DND-41 (cell line): Measurements from ENCODE around the gene ENTPD2.

ENCODE experiments used
- ATAC-seq: fragments of 200-7000 bp; cut with Tn5 transposase; 3 replicates; pipeline ENCODE4 v1.9.1; 2021; ENCODE audit warnings: low read depth; ENCODE audit not compliant: insufficient read depth
- DNase-seq: peaks from one replicate; pipeline ENCODE4 v3.0.0-alpha.2; 2020
- H2AFZ ChIP-seq: 2 replicates; pipeline ENCODE4 v1.6.0; 2012; ENCODE audit warnings: low read depth, low read length
- H3K27ac ChIP-seq: 2 replicates; pipeline ENCODE4 v1.5.1; 2012; ENCODE audit warnings: low read length, inconsistent platforms
- H3K27me3 ChIP-seq: fragments of 200-600 bp; sonication (generic); 2 replicates; pipeline ENCODE4 v1.6.0; 2012; ENCODE audit warnings: low read length, mild to moderate bottlenecking, inconsistent platforms; ENCODE audit not compliant: insufficient read depth, poor library complexity
- H3K36me3 ChIP-seq: 2 replicates; pipeline ENCODE4 v1.5.1; 2012; ENCODE audit warnings: low read length, inconsistent platforms; ENCODE audit not compliant: insufficient read depth
- H3K4me1 ChIP-seq: 2 replicates; pipeline ENCODE4 v1.5.1; 2012; ENCODE audit warnings: mild to moderate bottlenecking, low read length; ENCODE audit not compliant: insufficient read depth
- H3K4me2 ChIP-seq: 2 replicates; pipeline ENCODE4 v1.6.0; 2012; ENCODE audit warnings: mild to moderate bottlenecking, moderate library complexity, low read length, inconsistent platforms; ENCODE audit not compliant: insufficient read depth
- H3K4me3 ChIP-seq, 2 experiments: fragments of 200-600 bp in 1 of 2; shearing (Covaris generic) in 1 of 2; 2 replicates each; pipeline ENCODE4 v1.5.1; 2012 to 2016; ENCODE audit warnings: inconsistent platforms in 2 of 2, low read length in 2 of 2, mild to moderate bottlenecking in 2 of 2, low read depth in 1 of 2, moderate library complexity in 1 of 2
- H3K79me2 ChIP-seq: 2 replicates; pipeline ENCODE4 v1.6.0; 2012; ENCODE audit warnings: low read length, inconsistent platforms; ENCODE audit not compliant: insufficient read depth
- H3K9ac ChIP-seq: 2 replicates; pipeline ENCODE4 v1.6.0; 2012; ENCODE audit warnings: low read depth, mild to moderate bottlenecking, inconsistent platforms, low read length, moderate library complexity
- H3K9me3 ChIP-seq: 2 replicates; pipeline ENCODE4 v1.5.1; 2012; ENCODE audit warnings: low read length, moderate library complexity, mild to moderate bottlenecking, inconsistent platforms; ENCODE audit not compliant: insufficient read depth, severe bottlenecking
- H4K20me1 ChIP-seq: 2 replicates; pipeline ENCODE4 v1.6.0; 2012; ENCODE audit warnings: low read length; ENCODE audit not compliant: insufficient read depth
- EZH2 ChIP-seq: IDR thresholded peaks from 3 replicates; pipeline ENCODE4 v1.6.1; 2012; ENCODE audit warnings: borderline replicate concordance, low read depth, mild to moderate bottlenecking, moderate library complexity, low read length, inconsistent platforms; ENCODE audit not compliant: severe bottlenecking
- TF ChIP-seq, protein P1 (sequence below): IDR thresholded peaks from 2 replicates; pipeline ENCODE4 v1.5.1; 2012; ENCODE audit warnings: borderline replicate concordance, low read length, moderate library complexity, mild to moderate bottlenecking; ENCODE audit not compliant: poor library complexity, severe bottlenecking; ENCODE audit errors: extremely low read depth

The ENTPD2 gene

DNA sequence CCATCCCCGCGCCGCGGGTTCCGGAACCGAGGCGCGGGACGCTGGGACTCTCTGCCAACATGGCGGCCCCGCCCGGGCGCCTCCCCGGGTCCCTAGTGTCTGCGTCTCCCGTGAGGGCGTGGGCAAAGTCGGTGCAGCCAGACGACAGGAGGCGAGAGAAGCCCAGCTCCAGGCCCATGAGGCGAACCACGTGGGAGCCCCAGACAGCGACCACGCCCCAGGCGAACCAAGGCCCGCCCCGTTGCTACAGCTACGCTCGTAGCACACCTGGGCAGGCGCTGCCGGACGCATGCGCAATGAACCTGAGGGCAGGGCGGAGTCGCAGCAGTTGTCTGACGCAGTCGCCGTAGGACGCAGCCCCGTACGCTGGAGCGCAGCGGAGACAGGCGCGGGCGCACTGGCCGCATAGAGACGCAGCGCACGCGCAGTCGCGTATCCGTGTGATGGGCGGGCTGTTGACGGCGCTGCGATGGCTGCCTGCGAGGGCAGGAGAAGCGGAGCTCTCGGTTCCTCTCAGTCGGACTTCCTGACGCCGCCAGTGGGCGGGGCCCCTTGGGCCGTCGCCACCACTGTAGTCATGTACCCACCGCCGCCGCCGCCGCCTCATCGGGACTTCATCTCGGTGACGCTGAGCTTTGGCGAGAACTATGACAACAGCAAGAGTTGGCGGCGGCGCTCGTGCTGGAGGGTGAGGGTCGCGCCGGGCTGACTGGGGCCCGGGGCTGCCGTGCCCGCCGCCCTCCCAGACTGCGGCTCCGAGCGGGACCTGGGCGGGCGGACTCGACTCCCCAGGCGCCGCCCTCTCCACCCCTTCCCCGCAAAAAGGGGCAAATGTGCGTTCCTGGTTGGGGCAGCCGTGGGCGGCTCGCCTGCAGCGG is 32.9 kb upstream of the ENTPD2 start, which contains the start of gene MAN1B1:
Gene MAN1B1, plus strand, starts transcription at position 455 of the 878 bp plus-strand sequence. Its CDS starts 15 bp downstream, at position 470.
- no peaks in the 10 kb centered on the region for H3K9me3 ChIP-seq

DNA sequence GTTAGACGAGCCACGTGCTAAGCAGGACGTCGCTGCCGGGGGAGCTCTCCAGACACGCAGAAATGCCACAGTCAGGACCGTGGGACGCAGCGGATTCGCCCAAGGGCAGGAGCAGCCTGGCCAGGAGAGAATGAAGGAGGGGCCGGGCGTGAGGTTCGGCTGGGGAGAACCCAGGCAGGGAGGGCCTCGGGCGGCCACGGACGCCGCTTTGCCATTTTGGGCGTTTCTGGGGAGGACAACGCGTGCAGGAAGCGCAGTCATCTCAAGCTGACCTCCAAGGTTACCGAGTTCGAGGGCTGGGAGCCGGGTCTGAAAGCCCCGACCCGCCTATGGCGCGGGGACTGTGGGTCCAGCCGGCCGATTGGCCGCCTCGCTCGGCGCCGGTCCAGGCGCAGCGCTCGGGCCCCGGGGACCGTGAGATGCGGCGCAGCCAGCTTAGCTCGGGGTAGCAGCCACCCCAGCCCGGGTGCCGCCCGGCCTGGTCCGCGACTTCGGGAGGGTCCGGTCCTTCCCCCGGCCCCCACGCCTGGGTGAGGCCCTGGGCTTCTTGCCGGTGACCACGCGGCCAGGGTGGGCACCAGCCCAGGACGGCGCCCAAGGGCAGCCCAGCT is 32.2 kb upstream of the ENTPD2 start:
- H4K20me1 ChIP-seq, result peaks cover 3% of the 10 kb centered on the region; the same call in 1 of the 2 replicates
- H3K27ac ChIP-seq, result peak overlapping the region; percentile 63
- H3K4me2 ChIP-seq, result peak overlapping the region; percentile 95
- H3K27me3 ChIP-seq, result no peaks in the 10 kb centered on the region
- peaks cover 29% of the 10 kb centered on the region for H3K4me1 ChIP-seq
- DNase-seq (no peak), ATAC-seq (peak; percentile 4; the same call in 2 of the 3 replicates)
- H3K4me3 ChIP-seq, result peak overlapping the region; percentile 42 to 69; a peak in 3 of 4 replicates
- H3K79me2 ChIP-seq, result peaks cover 20% of the 10 kb centered on the region
- H3K9me3 ChIP-seq, result no peaks in the 10 kb centered on the region
- peaks cover 17% of the 10 kb centered on the region for H3K36me3 ChIP-seq
- TF ChIP-seq, protein P1, sequence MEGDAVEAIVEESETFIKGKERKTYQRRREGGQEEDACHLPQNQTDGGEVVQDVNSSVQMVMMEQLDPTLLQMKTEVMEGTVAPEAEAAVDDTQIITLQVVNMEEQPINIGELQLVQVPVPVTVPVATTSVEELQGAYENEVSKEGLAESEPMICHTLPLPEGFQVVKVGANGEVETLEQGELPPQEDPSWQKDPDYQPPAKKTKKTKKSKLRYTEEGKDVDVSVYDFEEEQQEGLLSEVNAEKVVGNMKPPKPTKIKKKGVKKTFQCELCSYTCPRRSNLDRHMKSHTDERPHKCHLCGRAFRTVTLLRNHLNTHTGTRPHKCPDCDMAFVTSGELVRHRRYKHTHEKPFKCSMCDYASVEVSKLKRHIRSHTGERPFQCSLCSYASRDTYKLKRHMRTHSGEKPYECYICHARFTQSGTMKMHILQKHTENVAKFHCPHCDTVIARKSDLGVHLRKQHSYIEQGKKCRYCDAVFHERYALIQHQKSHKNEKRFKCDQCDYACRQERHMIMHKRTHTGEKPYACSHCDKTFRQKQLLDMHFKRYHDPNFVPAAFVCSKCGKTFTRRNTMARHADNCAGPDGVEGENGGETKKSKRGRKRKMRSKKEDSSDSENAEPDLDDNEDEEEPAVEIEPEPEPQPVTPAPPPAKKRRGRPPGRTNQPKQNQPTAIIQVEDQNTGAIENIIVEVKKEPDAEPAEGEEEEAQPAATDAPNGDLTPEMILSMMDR, result no peak
- no peak for TF ChIP-seq EZH2
- peak overlapping the region; percentile 88 for H3K9ac ChIP-seq
- peak overlapping the region; percentile 76 for H2AFZ ChIP-seq

More for the DNA sequence above, 32.9 kb upstream of the ENTPD2 start, which contains the start of gene MAN1B1:
- peak; percentile 90 for ATAC-seq
- TF ChIP-seq, protein P1, result no peak
- no peak for TF ChIP-seq EZH2
- Histone ChIP-seq H2AFZ (peak within 1 kb of the TSS; percentile 89), H3K9ac (peak within 1 kb of the TSS; percentile 88), H3K4me3 (peak within 1 kb of the TSS; percentile 64 to 69; a peak in 3 of 4 replicates), H3K27ac (peak within 1 kb of the TSS; percentile 74), H3K36me3 (peaks cover 20% of the 10 kb centered on the region), H3K4me1 (peaks cover 29% of the 10 kb centered on the region), H3K27me3 (no peaks in the 10 kb centered on the region), H3K79me2 (peaks cover 22% of the 10 kb centered on the region), H3K4me2 (peak within 1 kb of the TSS; percentile 95), H4K20me1 (peaks cover 4% of the 10 kb centered on the region; the same call in 1 of the 2 replicates)
- DNase-seq, result peak; percentile 98

DNA sequence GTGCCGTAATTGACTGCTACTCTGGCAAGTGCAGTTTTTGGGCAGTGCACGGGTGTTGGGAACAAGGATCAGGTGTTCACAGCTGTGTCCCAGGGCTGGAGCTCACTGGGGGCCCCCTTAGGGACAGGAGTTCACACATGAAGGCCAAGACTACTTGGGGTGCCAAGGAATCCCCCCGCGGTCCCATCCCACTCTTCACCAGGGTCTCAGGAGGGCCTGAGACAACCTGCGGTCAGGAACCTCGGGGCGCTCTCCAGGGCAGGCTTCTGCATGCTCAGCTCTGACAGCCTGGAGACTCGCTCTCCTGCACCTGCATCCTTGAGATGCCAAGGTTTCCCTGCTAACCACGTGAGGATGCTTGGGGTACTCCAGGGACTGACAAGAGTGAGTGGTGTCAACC is 30.7 kb upstream of the ENTPD2 start:
- TF ChIP-seq EZH2, result no peak
- TF ChIP-seq, protein P1, result no peak
- ATAC-seq (no peak), DNase-seq (no peak)
- Histone ChIP-seq H3K4me3 (no peak overlapping the region), H2AFZ (no peak overlapping the region), H3K4me2 (no peak overlapping the region), H3K27me3 (no peaks in the 10 kb centered on the region), H3K4me1 (peaks cover 29% of the 10 kb centered on the region), H3K36me3 (peaks cover 5% of the 10 kb centered on the region; the same call in 1 of the 2 replicates), H4K20me1 (no peaks in the 10 kb centered on the region), H3K9ac (no peak overlapping the region), H3K27ac (no peak overlapping the region), H3K9me3 (no peaks in the 10 kb centered on the region), H3K79me2 (peaks cover 14% of the 10 kb centered on the region)
